Limb (tissue), 2 donors: ENCODE results near the gene TCF12.
A peak's percentile ranks its signal among the peaks of the same experiment; 100 is the strongest.
"Not testable (repeated sequence)": the region's sequence is repeated elsewhere in the genome, so short reads cannot be mapped to it uniquely, and the experiment has no call there.

ENCODE experiments used
- DNase-seq, 2 donors: peaks; one replicate each; pipeline ENCODE4 v3.0.0-alpha.2; 2016; ENCODE audit errors: extremely low spot score in 2 of 2

TCF12 gene

GRCh38 chr15:57133127-57133968, 214.9 kb downstream of the TCF12 start:
- peak in 1 of 2 donors; percentile 81 for DNase-seq

GRCh38 chr15:57134071-57134605, 215.7 kb downstream of the TCF12 start:
- no peak for DNase-seq

- peak in 1 of 2 donors; percentile 50 for DNase-seq
Measured at GRCh38 chr15:57134851-57135250, 216.4 kb downstream of the TCF12 start.

- no peak for DNase-seq
Measured at GRCh38 chr15:57135800-57136199, 217.4 kb downstream of the TCF12 start.

GRCh38 chr15:57138349-57138788, 219.9 kb downstream of the TCF12 start:
- peak in 1 of 2 donors; percentile 75 for DNase-seq

GRCh38 chr15:57143511-57144078, 225.2 kb downstream of the TCF12 start:
- DNase-seq: no peak

GRCh38 chr15:57144448-57144847, 226.0 kb downstream of the TCF12 start:
- DNase-seq: no peak

GRCh38 chr15:57146506-57147201, 228.2 kb downstream of the TCF12 start:
- peak in 1 of 2 donors; percentile 91 for DNase-seq

- no peak for DNase-seq
Measured at GRCh38 chr15:57147621-57148020, 229.2 kb downstream of the TCF12 start.

GRCh38 chr15:57148262-57148661, 229.8 kb downstream of the TCF12 start:
- DNase-seq: no peak

- no peak for DNase-seq
Measured at GRCh38 chr15:57149196-57149595, 230.8 kb downstream of the TCF12 start.

- no peak for DNase-seq
Measured at GRCh38 chr15:57150066-57150865, 231.8 kb downstream of the TCF12 start.

- not testable (repeated sequence) for DNase-seq
Measured at GRCh38 chr15:57150866-57151203, 232.4 kb downstream of the TCF12 start.

- no peak for DNase-seq
Measured at GRCh38 chr15:57152133-57152532, 233.7 kb downstream of the TCF12 start.

- no peak for DNase-seq
Measured at GRCh38 chr15:57152666-57153539, 234.5 kb downstream of the TCF12 start.

GRCh38 chr15:57156210-57156884, 237.9 kb downstream of the TCF12 start:
- DNase-seq: no peak

- peak in 1 of 2 donors; percentile 52 for DNase-seq
Measured at GRCh38 chr15:57158589-57158988, 240.1 kb downstream of the TCF12 start.

GRCh38 chr15:57158997-57159668, 240.7 kb downstream of the TCF12 start:
- no peak for DNase-seq

GRCh38 chr15:57159767-57160166, 241.3 kb downstream of the TCF12 start:
- DNase-seq: no peak
